ENCODE data around the gene ABCB10.

DNA sequence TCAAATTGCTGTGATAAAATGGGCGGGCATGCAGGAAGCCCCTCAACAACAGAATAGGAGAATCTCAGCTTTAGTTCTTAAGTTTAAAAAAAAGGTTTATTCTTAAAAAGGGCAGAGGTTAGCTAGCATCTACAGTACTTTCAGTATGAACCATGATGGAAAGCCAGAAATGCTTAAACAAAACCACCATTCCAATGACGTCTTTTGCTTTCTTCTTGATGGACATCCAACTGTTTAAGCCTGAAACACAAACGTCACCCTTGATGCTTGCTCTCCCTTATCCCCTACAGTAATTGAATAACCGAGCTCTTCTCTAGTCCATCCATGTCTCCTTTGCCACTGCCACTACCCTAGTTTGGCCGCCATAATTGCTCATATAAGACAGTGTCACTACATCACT is 41.7 kb upstream of the ABCB10 start:
- no peak for TF ChIP-seq SUZ12 (IDR thresholded peaks at IDR 0.05; ENCODE audit: extremely low read depth, insufficient read depth, insufficient read length)
- TF ChIP-seq YY1 (IDR thresholded peaks at IDR 0.05; ENCODE audit: insufficient read depth, insufficient read length), result no peak
